CD4-positive, alpha-beta T cell treated with Interleukin-6 at 100 ng/mL for 8 hours (primary cell): Measurements from ENCODE around the gene ZNRD2.

Source experiments
- DNase-seq: peaks from one replicate; pipeline ENCODE4 v3.0.0-alpha.2; 2020; ENCODE audit warnings: mixed read lengths, low spot score

The ZNRD2 gene

GRCh38 chr11:65588199-65589054 lies 18.1 kb downstream of the ZNRD2 start:
- DNase-seq = peak; percentile 80

- DNase-seq = no peak
These were observed 19.4 kb downstream of the ZNRD2 start for GRCh38 chr11:65589444-65590239.

- DNase-seq = no peak
These were observed 20.0 kb downstream of the ZNRD2 start for GRCh38 chr11:65590240-65590738.

- DNase-seq = no peak
These were observed 21.9 kb downstream of the ZNRD2 start for GRCh38 chr11:65591939-65592857.

GRCh38 chr11:65592858-65593517 lies 22.7 kb downstream of the ZNRD2 start:
- no peak for DNase-seq

- no peak for DNase-seq
These were observed 23.5 kb downstream of the ZNRD2 start for GRCh38 chr11:65593518-65594414.

GRCh38 chr11:65595131-65595530 lies 24.9 kb downstream of the ZNRD2 start:
- DNase-seq = no peak

GRCh38 chr11:65595543-65596281 lies 25.4 kb downstream of the ZNRD2 start, which contains the start of gene KCNK7:
Gene KCNK7 (minus strand): TSS chr11:65595800. CDS start chr11:65595772, 28 bp downstream.
- DNase-seq = no peak

GRCh38 chr11:65596520-65596919 lies 26.2 kb downstream of the ZNRD2 start:
- DNase-seq = no peak

GRCh38 chr11:65598258-65598699 lies 28.0 kb downstream of the ZNRD2 start:
- no peak for DNase-seq

- no peak for DNase-seq
These were observed 29.1 kb downstream of the ZNRD2 start for GRCh38 chr11:65599216-65599954.

- DNase-seq = no peak
These were observed 29.6 kb downstream of the ZNRD2 start for GRCh38 chr11:65599955-65600246.

GRCh38 chr11:65604258-65604657 lies 34.0 kb downstream of the ZNRD2 start:
- no peak for DNase-seq

- no peak for DNase-seq
These were observed 36.8 kb downstream of the ZNRD2 start for GRCh38 chr11:65606876-65607613.

- DNase-seq = no peak
These were observed 37.5 kb downstream of the ZNRD2 start for GRCh38 chr11:65607614-65608426.

- no peak for DNase-seq
These were observed 39.0 kb downstream of the ZNRD2 start for GRCh38 chr11:65609229-65609628.

GRCh38 chr11:65609665-65610064 lies 39.4 kb downstream of the ZNRD2 start:
- DNase-seq = no peak
